HG02943 (cell line): ENCODE measurements around the gene OVCH1.

ENCODE experiments used
- ATAC-seq: cut with Tn5 transposase; IDR thresholded peaks from one replicate; pipeline ENCODE4 v1.9.1; 2021; ENCODE audit warnings: mild to moderate bottlenecking, low read depth, moderate library complexity; ENCODE audit not compliant: unreplicated experiment

The OVCH1 gene, protein sequence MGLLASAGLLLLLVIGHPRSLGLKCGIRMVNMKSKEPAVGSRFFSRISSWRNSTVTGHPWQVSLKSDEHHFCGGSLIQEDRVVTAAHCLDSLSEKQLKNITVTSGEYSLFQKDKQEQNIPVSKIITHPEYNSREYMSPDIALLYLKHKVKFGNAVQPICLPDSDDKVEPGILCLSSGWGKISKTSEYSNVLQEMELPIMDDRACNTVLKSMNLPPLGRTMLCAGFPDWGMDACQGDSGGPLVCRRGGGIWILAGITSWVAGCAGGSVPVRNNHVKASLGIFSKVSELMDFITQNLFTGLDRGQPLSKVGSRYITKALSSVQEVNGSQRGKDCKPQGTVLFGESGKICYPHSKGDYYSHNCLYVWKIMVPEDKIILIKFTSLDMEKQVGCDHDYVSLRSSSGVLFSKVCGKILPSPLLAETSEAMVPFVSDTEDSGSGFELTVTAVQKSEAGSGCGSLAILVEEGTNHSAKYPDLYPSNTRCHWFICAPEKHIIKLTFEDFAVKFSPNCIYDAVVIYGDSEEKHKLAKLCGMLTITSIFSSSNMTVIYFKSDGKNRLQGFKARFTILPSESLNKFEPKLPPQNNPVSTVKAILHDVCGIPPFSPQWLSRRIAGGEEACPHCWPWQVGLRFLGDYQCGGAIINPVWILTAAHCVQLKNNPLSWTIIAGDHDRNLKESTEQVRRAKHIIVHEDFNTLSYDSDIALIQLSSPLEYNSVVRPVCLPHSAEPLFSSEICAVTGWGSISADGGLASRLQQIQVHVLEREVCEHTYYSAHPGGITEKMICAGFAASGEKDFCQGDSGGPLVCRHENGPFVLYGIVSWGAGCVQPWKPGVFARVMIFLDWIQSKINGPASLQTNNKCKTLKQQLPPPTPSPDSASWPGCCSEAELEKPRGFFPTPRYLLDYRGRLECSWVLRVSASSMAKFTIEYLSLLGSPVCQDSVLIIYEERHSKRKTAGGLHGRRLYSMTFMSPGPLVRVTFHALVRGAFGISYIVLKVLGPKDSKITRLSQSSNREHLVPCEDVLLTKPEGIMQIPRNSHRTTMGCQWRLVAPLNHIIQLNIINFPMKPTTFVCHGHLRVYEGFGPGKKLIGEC

DNA sequence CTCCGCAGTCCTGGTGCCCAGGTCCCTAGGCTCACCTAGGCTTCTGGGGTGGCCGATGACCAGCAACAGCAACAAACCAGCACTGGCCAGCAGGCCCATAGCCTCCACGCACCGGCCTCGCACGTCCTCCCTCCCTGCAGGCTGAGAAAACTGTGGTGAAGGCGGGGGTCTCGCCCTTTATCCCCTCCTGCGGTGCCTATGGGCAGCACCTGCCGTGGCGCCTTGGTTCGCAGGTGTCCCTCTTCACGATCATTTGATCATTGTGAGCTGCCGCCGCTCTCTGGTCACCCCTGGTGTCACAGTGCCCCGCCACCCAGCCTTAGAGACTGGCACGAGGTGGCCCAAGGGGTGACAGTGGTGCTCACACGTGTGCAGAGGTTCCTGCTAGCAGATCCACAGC lies at the start of gene OVCH1:
TSS of gene OVCH1 (minus strand) at position 99 of the 400 bp plus-strand sequence. CDS start at position 99, 0 bp downstream.
- ATAC-seq, result no peak

- ATAC-seq, result no peak
These were observed 49.7 kb upstream of the OVCH1 start for GRCh38 chr12:29547151-29547632.

GRCh38 chr12:29546000-29546399 lies 48.5 kb upstream of the OVCH1 start:
- ATAC-seq, result no peak

DNA sequence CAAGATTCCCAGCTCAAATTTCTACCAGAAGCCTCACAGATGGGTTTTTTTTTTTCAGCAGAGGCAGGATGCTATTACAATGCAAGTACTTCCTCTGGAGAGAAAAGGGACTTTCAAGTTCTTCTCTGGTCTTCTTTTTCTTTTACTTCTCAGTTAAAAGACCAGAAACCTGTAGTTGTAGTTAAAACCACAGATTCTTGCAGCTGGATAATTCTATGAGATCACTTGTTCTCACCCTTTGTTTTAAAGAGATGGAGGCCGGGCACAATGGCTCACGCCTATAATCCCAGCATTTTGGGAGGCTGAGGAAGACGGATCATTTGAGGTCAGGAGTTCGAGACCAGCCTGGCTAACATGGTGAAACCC lies 47.6 kb upstream of the OVCH1 start:
- ATAC-seq, result peak; percentile 73

- ATAC-seq, result peak; percentile 46
These were observed 47.1 kb upstream of the OVCH1 start for GRCh38 chr12:29544428-29545101.

DNA sequence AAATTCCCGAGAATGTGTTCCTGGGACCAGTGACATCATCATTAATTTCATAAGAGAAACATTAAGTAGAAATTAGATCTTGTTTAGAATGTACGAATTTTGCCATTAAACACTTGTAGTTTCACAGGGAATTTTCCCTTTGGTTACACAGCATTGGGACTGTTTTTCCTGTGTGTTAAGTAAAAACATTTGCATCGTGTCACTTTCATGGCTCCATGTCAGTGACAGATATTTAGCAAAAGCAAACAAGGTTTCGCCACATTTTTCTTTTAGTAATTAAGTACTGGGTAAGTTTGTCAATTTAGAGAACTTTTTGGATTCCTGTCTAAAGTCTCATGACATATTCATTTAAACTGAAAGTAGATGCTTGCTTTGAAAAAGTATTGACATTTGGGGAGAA lies 45.5 kb upstream of the OVCH1 start:
- no peak for ATAC-seq

DNA sequence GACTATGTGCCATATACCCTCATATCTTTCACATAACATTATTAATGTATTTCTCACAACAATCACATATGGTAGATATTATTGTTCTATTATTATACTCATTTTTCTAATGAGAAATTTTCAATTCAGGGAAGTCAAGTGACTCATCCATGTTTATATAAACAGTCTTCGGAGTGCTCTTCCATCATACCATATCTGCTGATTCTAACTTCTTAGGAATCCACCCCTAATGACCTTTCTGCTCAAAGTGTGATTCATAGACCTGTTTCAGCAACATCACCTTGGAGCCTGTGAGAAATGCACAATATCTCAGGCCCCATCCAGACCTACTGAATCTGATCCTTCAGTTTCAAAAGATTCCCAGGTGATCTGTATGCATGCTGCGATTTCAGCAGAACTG lies 39.8 kb upstream of the OVCH1 start:
- no peak for ATAC-seq

- no peak for ATAC-seq
These were observed 37.4 kb upstream of the OVCH1 start for GRCh38 chr12:29534935-29535334.

- ATAC-seq, result no peak
These were observed 36.5 kb upstream of the OVCH1 start for GRCh38 chr12:29533815-29534489.

GRCh38 chr12:29531471-29531870 lies 34.0 kb upstream of the OVCH1 start:
- ATAC-seq, result no peak

GRCh38 chr12:29530436-29530835 lies 33.0 kb upstream of the OVCH1 start:
- ATAC-seq, result no peak

- no peak for ATAC-seq
These were observed 30.7 kb upstream of the OVCH1 start for GRCh38 chr12:29528161-29528560.

- no peak for ATAC-seq
These were observed 24.5 kb upstream of the OVCH1 start for GRCh38 chr12:29521951-29522350.

GRCh38 chr12:29519585-29520182 lies 22.2 kb upstream of the OVCH1 start:
- ATAC-seq, result no peak

GRCh38 chr12:29518407-29518806 lies 20.9 kb upstream of the OVCH1 start:
- ATAC-seq, result no peak

GRCh38 chr12:29517264-29517663 lies 19.8 kb upstream of the OVCH1 start:
- ATAC-seq, result no peak

DNA sequence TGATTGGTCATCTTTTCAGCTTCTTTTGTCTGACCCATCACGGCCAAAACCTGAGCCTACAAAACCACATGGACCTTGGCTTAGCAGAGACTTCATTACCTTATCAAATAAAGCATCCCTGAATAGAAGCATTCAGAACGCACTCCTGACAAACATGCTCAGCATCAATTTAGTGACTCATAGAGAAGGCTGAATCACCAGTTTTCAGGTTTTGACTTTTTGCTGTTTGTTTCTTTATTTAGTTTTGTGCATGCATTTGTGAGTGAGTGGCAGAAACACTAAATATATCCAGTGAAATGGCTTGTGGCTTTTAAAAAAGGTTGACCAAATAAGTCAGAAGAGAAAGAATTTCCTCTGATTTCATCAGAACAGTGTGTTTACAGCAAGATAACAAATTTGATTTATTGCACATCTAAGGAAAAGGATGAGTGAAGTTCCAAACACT lies 19.0 kb upstream of the OVCH1 start:
- ATAC-seq, result no peak

DNA sequence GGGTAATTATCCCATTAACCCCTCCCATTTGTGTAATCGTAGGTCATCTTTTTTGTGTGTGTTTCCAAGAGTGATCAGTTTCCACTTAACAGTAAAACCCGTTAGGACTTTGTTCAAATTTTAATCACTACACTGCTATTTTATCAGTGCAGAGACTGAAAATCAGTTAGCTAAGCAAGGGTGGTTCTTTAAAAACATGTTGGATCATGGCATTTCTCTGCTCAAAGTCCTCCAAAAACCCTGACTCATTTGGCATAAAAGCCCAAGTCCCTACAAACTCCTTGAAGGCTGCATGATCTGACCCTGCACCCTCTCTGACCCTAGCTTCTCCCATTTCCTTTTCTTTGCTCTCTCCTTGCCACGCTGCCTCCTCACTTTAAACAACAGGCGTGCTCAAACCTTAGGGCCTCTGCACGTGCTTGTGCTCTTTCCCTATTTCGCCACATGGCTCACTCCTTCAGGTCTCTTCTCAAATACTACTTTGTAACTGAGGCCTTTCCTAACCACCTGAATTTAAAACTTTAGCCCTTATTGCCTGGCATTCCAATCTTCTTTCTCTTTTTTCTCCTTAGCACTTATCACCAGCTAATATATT lies 13.2 kb upstream of the OVCH1 start:
- ATAC-seq, result no peak

DNA sequence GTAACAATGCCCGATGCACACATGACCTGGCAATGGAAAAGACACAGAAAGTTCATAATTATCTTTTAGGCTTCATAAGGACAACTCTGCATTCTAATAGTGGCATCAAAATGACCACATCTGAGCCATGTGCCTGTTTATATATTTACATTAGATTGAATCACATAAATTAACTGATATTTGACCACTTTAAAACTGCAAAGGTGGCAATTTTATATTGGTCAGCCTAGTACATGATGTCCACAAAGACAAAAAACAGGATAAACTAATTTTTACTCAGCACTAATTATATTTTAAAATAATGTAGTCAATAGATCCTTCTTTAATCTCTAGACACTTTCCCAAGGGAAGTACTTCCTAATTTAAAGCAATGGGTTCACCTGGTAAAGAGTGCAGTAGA lies 12.0 kb upstream of the OVCH1 start:
- no peak for ATAC-seq
